Fibroblast of lung (primary cell): ENCODE data around the gene PLSCR2.

ENCODE experiments used
- CTCF ChIP-seq, 2 donors: IDR thresholded peaks in 1 of 2; conservative IDR thresholded peaks in 1 of 2; 1 replicate in 1 of 2; 2 replicates in 1 of 2; pipeline ENCODE4 v1.5.1; 2011 to 2012; ENCODE audit warnings: low read length in 2 of 2, control low read depth in 1 of 2, inconsistent platforms in 1 of 2, low read depth in 1 of 2, mild to moderate bottlenecking in 1 of 2
- EZH2 ChIP-seq: IDR thresholded peaks from 2 replicates; pipeline ENCODE4 v1.5.1; 2012; ENCODE audit warnings: low read length, control low read depth, mild to moderate bottlenecking; ENCODE audit errors: missing control alignments

- no peak for TF ChIP-seq CTCF (conservative IDR thresholded peaks at IDR 0.05 in 1 of 2, IDR thresholded peaks at IDR 0.05 in 1 of 2; ENCODE audit: low read depth in 1 of 2, low read length in 2 of 2)
- TF ChIP-seq EZH2 = no peak
Observed at GRCh38 chr3:146416366-146416765, 53.0 kb downstream of the PLSCR2 start.
